ENCODE data around the gene SLC40A1. TPM values are rescaled to one million over a fixed set of nuclear protein-coding genes. Genes with fewer than 3 reads are reported as not detected.

The SLC40A1 gene
- total RNA-seq, 1 experiment from 2014 or later, result 1.7 TPM

DNA sequence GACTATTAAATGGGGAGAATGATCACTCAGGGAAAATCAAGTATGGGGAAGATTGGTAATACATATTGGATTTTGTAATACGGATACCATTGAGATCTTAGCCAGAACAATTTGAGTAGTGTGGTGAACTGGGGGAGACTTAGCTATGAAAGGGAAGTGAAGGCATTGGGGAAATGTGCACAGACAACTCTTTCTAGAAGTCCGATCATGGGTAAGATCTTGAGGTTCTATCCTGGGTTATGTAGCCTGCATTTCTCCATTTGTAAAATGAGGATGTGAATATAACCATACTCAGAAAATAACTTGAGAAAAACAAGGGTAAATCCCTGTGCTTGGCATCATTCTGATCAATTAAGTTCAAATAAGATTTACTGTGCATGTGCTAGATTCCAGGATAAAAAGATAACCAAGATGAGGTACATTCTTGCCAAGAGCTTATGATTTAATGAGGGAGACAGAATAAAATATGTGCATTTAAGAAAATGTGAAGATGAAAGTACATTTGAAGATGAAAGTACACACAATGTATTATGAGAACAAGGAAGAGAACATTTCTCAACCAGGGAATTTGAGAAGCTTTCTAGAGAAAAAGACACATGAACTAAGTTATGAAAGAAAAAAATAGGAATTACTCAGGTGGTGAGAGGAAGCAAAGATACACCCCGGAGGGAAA is 49.5 kb downstream of the SLC40A1 start:
- Histone ChIP-seq H2AFZ (ENCODE audit: low read length) (no peak overlapping the region), H3F3A (ENCODE audit: low read length, unreplicated experiment) (no peaks in the 10 kb centered on the region), H3K36me3 (ENCODE audit: low read depth, low read length) (no peaks in the 10 kb centered on the region), H3K4me3 (ENCODE audit: low read length) (no peak overlapping the region), H3K79me2 (ENCODE audit: low read length) (no peaks in the 10 kb centered on the region), H3K27ac (ENCODE audit: low read length) (no peak overlapping the region), H3K9me3 (ENCODE audit: low read length) (no peaks in the 10 kb centered on the region), H3K9me2 (replicated peaks; ENCODE audit: low read length) (no peaks in the 10 kb centered on the region), H3K4me2 (ENCODE audit: low read length) (no peak overlapping the region), H4K20me1 (ENCODE audit: low read length) (no peaks in the 10 kb centered on the region), H3K9ac (ENCODE audit: low read length) (no peak overlapping the region), H3K4me1 (ENCODE audit: insufficient read depth, low read length) (peaks cover 9% of the 10 kb centered on the region), H3K27me3 (ENCODE audit: low read length) (no peaks in the 10 kb centered on the region)
- no TSS peak for BruUV-seq (replicated peaks)
- ChIA-PET CTCF (no interaction called here), POLR2A (ENCODE audit: unreplicated experiment) (no interaction called here)
- DNase-seq (no peak), ATAC-seq (no peak)
- intact Hi-C loops (cut with micrococcal nuclease), result no loop called here
- TF ChIP-seq CTCF (conservative IDR thresholded peaks at IDR 0.05; ENCODE audit: low read depth, low read length) (no peak), EZH2 (IDR thresholded peaks at IDR 0.05; ENCODE audit: low read length, unreplicated experiment) (no peak), EZH2phosphoT487 (IDR thresholded peaks at IDR 0.05; ENCODE audit: borderline replicate concordance, low read length) (no peak)

DNA sequence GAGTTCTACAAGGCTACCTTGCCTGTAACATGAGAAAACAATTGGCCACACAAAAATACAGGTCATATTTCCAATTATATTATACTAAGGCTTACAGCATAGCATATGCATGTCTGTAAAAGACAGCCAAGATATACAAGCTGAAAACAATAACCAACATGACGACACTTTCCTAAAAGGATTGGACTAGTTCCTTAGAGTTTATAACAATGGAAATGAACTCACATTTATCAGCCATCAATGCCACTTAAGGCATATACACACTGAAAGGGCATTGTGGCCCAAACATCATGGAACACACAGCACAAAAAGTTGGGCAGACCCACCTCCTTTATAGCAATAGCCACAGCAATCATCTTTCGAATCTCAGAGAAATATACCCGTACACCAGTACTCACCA is 52.0 kb downstream of the SLC40A1 start:
- DNase-seq (no peak), ATAC-seq (no peak)
- H3K27ac ChIP-seq (ENCODE audit: low read length), result no peak overlapping the region
- BruUV-seq (replicated peaks), result no TSS peak
- no peaks in the 10 kb centered on the region for H3F3A ChIP-seq (ENCODE audit: low read length, unreplicated experiment)
- no peaks in the 10 kb centered on the region for H3K9me3 ChIP-seq (ENCODE audit: low read length)
- H3K27me3 ChIP-seq (ENCODE audit: low read length), result no peaks in the 10 kb centered on the region
- TF ChIP-seq CTCF (conservative IDR thresholded peaks at IDR 0.05; ENCODE audit: low read depth, low read length), result no peak
- TF ChIP-seq EZH2 (IDR thresholded peaks at IDR 0.05; ENCODE audit: low read length, unreplicated experiment), result no peak
- TF ChIP-seq EZH2phosphoT487 (IDR thresholded peaks at IDR 0.05; ENCODE audit: borderline replicate concordance, low read length), result no peak
- CTCF ChIA-PET, result no interaction called here
- H3K9ac ChIP-seq (ENCODE audit: low read length), result no peak overlapping the region
- H4K20me1 ChIP-seq (ENCODE audit: low read length), result no peaks in the 10 kb centered on the region
- no peaks in the 10 kb centered on the region for H3K36me3 ChIP-seq (ENCODE audit: low read depth, low read length)
- no peaks in the 10 kb centered on the region for H3K79me2 ChIP-seq (ENCODE audit: low read length)
- H3K9me2 ChIP-seq (replicated peaks; ENCODE audit: low read length), result no peaks in the 10 kb centered on the region
- no peaks in the 10 kb centered on the region for H3K4me1 ChIP-seq (ENCODE audit: insufficient read depth, low read length)
- no peak overlapping the region for H3K4me2 ChIP-seq (ENCODE audit: low read length)
- POLR2A ChIA-PET (ENCODE audit: unreplicated experiment), result no interaction called here
- intact Hi-C loops (cut with micrococcal nuclease), result no loop called here
- no peak overlapping the region for H2AFZ ChIP-seq (ENCODE audit: low read length)
- no peak overlapping the region for H3K4me3 ChIP-seq (ENCODE audit: low read length)

DNA sequence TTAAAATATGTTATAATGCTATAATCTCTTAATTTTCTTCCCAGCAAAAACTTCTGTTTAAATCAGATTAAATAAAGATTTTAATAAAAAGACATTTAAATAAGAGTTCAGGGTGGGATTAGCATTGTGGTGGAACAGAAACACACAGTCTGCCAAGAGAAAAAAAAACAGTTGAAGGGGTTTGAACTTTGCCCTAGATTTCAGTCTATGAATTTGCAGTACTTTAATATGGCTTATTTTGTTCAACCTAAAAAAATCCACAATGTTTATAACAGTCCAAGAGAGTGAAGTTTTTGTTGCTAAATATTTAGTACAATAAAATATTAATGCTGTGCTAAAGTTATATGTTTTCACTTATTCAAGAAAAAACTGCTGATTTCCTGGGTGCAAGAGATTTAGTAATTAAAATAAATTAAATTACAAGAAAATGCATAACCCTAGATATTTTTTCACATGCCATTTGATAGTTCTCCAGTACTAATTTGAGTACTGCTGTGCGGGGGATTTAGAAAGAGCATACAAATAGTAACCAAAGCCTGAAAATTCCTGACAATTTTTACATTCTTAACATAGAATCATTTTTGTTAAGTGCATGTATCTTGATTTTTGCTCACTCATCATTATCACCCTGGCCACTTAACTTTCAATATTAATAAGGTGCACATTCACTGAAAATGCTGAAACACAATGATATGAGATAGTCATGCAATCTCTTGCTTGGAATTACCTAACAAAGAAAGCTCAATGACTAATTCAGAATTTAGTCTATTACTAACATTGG is 52.6 kb downstream of the SLC40A1 start:
- Histone ChIP-seq H3K27me3 (ENCODE audit: low read length) (no peaks in the 10 kb centered on the region), H3F3A (ENCODE audit: low read length, unreplicated experiment) (no peaks in the 10 kb centered on the region), H2AFZ (ENCODE audit: low read length) (no peak overlapping the region), H4K20me1 (ENCODE audit: low read length) (no peaks in the 10 kb centered on the region), H3K36me3 (ENCODE audit: low read depth, low read length) (no peaks in the 10 kb centered on the region), H3K9me2 (replicated peaks; ENCODE audit: low read length) (no peaks in the 10 kb centered on the region), H3K9me3 (ENCODE audit: low read length) (no peaks in the 10 kb centered on the region), H3K4me2 (ENCODE audit: low read length) (no peak overlapping the region), H3K79me2 (ENCODE audit: low read length) (no peaks in the 10 kb centered on the region), H3K27ac (ENCODE audit: low read length) (no peak overlapping the region), H3K4me3 (ENCODE audit: low read length) (no peak overlapping the region), H3K9ac (ENCODE audit: low read length) (no peak overlapping the region), H3K4me1 (ENCODE audit: insufficient read depth, low read length) (no peaks in the 10 kb centered on the region)
- ChIA-PET CTCF (no interaction called here), POLR2A (ENCODE audit: unreplicated experiment) (no interaction called here)
- no peak for DNase-seq
- no peak for ATAC-seq
- intact Hi-C loops (cut with micrococcal nuclease), result no loop called here
- TF ChIP-seq EZH2phosphoT487 (IDR thresholded peaks at IDR 0.05; ENCODE audit: borderline replicate concordance, low read length) (no peak), CTCF (conservative IDR thresholded peaks at IDR 0.05; ENCODE audit: low read depth, low read length) (no peak), EZH2 (IDR thresholded peaks at IDR 0.05; ENCODE audit: low read length, unreplicated experiment) (no peak)
- BruUV-seq (replicated peaks), result no TSS peak

All from PC-3 (cell line).